Measurements from ENCODE around the gene NCBP3.

GRCh38 chr17:3800362-3801271, 45.4 kb downstream of the NCBP3 start, which contains the start of gene ITGAE:
- TF ChIP-seq MAX (IDR thresholded peaks at IDR 0.05; ENCODE audit: insufficient read depth, insufficient read length) (no peak), CTCF (IDR thresholded peaks at IDR 0.05; ENCODE audit: extremely low read depth in 1 of 2, insufficient read depth in 1 of 2, low read depth in 1 of 2, low read length in 2 of 2) (no peak), POLR2A (IDR thresholded peaks at IDR 0.05; ENCODE audit: low read depth, low read length) (no peak), POLR2AphosphoS5 (IDR thresholded peaks at IDR 0.05; ENCODE audit: insufficient read depth, low read depth, low read length) (no peak)

Measured in endothelial cell of umbilical vein (primary cell).